ENCODE measurements around the gene CPNE8. TPM values are rescaled to one million over a fixed set of nuclear protein-coding genes. Genes with fewer than 3 reads are reported as not detected.

The CPNE8 gene
- total and polyA plus RNA-seq, 2 donors (not counting 1 experiment from before 2014, with no cell fraction given): 1.5 to 1.6 TPM

DNA sequence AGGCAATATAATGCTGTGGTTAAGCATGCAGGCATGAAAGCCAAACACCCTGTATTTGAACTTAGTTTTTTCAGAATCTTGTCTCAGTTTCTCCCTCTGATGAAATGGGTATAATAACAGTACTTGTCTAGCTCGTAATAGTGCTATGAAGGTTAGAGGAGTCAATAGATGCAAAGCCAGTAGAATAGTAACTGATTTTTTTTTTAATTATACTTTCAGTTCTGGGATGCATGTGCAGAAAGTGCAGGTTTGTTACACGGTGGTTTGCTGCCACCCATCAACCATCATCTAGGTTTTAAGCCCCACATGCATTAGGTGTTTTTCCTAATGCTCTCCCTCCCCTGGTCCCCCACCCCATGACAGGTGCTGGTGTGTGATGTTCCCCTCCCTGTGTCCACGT, 87.4 kb downstream of the CPNE8 start:
- H3K27ac Mint-ChIP-seq: no peak overlapping the region
- Histone ChIP-seq H3K27ac (ENCODE audit: low read length in 2 of 2) (no peak overlapping the region), H3K4me1 (ENCODE audit: control insufficient read depth in 2 of 2, insufficient read depth in 2 of 2, low read length in 2 of 2) (no peaks in the 10 kb centered on the region), H3K36me3 (replicated peaks in 1 of 2; ENCODE audit: control extremely low read depth in 1 of 2, control insufficient read depth in 1 of 2, extremely low read depth in 1 of 2, insufficient read depth in 2 of 2, low read length in 1 of 2) (no peaks in the 10 kb centered on the region), H3K9me3 (ENCODE audit: control extremely low read depth in 1 of 3, control insufficient read depth in 2 of 3, insufficient read depth in 1 of 3, low read length in 2 of 3) (no peaks in the 10 kb centered on the region), H3K4me2 (replicated peaks; ENCODE audit: low read depth, low read length, poor library complexity, severe bottlenecking) (no peak overlapping the region), H2AFZ (ENCODE audit: insufficient read depth, low read depth, low read length, poor library complexity, severe bottlenecking) (no peak overlapping the region), H4K20me1 (ENCODE audit: control insufficient read depth, insufficient read depth, low read length, poor library complexity, severe bottlenecking) (no peaks in the 10 kb centered on the region), H3K27me3 (replicated peaks in 1 of 4; ENCODE audit: control extremely low read depth in 1 of 4, control insufficient read depth in 3 of 4, insufficient read depth in 4 of 4, low read length in 3 of 4) (no peaks in the 10 kb centered on the region), H3K9ac (ENCODE audit: low read length) (no peak overlapping the region), H3K79me2 (ENCODE audit: control insufficient read depth, insufficient read depth, low read length) (no peaks in the 10 kb centered on the region), H3K4me3 (ENCODE audit: control extremely low read depth in 1 of 5, extremely low read depth in 1 of 5, insufficient read depth in 1 of 5, low read depth in 2 of 5, low read length in 4 of 5) (no peak overlapping the region)
- ATAC-seq (ENCODE audit: low read depth) (no peak), DNase-seq (no peak)
- CTCF ChIA-PET: no interaction called here
- no peaks in the 10 kb centered on the region for H3K27me3 Mint-ChIP-seq
- no peak overlapping the region for H3K4me3 Mint-ChIP-seq
- H3K4me1 Mint-ChIP-seq: peaks cover 3% of the 10 kb centered on the region
- intact Hi-C loops (cut with micrococcal nuclease): no loop called here
- no CpG with 5 or more reads among the region's 3 CpGs for WGBS (ENCODE audit: insufficient coverage)
- TF ChIP-seq EZH2 (IDR thresholded peaks at IDR 0.05; ENCODE audit: borderline replicate concordance, insufficient read depth, low read depth, low read length, poor library complexity, severe bottlenecking): no peak
- TF ChIP-seq, protein P1, sequence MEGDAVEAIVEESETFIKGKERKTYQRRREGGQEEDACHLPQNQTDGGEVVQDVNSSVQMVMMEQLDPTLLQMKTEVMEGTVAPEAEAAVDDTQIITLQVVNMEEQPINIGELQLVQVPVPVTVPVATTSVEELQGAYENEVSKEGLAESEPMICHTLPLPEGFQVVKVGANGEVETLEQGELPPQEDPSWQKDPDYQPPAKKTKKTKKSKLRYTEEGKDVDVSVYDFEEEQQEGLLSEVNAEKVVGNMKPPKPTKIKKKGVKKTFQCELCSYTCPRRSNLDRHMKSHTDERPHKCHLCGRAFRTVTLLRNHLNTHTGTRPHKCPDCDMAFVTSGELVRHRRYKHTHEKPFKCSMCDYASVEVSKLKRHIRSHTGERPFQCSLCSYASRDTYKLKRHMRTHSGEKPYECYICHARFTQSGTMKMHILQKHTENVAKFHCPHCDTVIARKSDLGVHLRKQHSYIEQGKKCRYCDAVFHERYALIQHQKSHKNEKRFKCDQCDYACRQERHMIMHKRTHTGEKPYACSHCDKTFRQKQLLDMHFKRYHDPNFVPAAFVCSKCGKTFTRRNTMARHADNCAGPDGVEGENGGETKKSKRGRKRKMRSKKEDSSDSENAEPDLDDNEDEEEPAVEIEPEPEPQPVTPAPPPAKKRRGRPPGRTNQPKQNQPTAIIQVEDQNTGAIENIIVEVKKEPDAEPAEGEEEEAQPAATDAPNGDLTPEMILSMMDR (IDR thresholded peaks at IDR 0.05): no peak
- H3K9me3 Mint-ChIP-seq (ENCODE audit: insufficient read depth): peaks cover 2% of the 10 kb centered on the region
- POLR2A ChIA-PET: no interaction called here

DNA sequence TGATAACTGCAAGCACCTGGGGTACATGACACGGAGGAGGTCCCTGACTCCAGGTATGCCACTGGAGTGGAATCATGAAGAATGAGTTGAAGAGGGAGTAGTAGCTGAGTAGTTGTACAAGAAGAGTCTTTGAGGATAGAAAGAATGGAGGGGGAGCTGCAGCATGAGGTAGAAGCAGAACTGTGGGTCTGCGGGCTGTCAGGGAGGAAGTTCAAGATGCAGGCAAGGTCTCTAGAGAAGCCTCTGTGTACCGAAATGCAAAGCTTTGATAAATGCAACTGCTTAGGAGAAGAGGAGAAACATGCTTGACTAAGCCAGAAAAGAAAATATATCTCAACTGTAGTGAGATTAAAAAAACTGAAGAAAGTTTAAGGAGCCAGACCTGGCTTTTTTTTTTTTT, 91.5 kb downstream of the CPNE8 start:
- Histone ChIP-seq H3K4me1 (ENCODE audit: control insufficient read depth in 2 of 2, insufficient read depth in 2 of 2, low read length in 2 of 2) (no peaks in the 10 kb centered on the region), H2AFZ (ENCODE audit: insufficient read depth, low read depth, low read length, poor library complexity, severe bottlenecking) (no peak overlapping the region), H3K9ac (ENCODE audit: low read length) (no peak overlapping the region), H3K9me3 (ENCODE audit: control extremely low read depth in 1 of 3, control insufficient read depth in 2 of 3, insufficient read depth in 1 of 3, low read length in 2 of 3) (peaks cover 0 to 3% (median 0%) of the 10 kb centered on the region in 3 donors), H3K27ac (ENCODE audit: low read length in 2 of 2) (no peak overlapping the region), H3K4me2 (replicated peaks; ENCODE audit: low read depth, low read length, poor library complexity, severe bottlenecking) (no peak overlapping the region), H3K79me2 (ENCODE audit: control insufficient read depth, insufficient read depth, low read length) (no peaks in the 10 kb centered on the region), H3K27me3 (replicated peaks in 1 of 4; ENCODE audit: control extremely low read depth in 1 of 4, control insufficient read depth in 3 of 4, insufficient read depth in 4 of 4, low read length in 3 of 4) (no peaks in the 10 kb centered on the region), H3K36me3 (replicated peaks in 1 of 2; ENCODE audit: control extremely low read depth in 1 of 2, control insufficient read depth in 1 of 2, extremely low read depth in 1 of 2, insufficient read depth in 2 of 2, low read length in 1 of 2) (no peaks in the 10 kb centered on the region), H3K4me3 (ENCODE audit: control extremely low read depth in 1 of 5, extremely low read depth in 1 of 5, insufficient read depth in 1 of 5, low read depth in 2 of 5, low read length in 4 of 5) (no peak overlapping the region), H4K20me1 (ENCODE audit: control insufficient read depth, insufficient read depth, low read length, poor library complexity, severe bottlenecking) (no peaks in the 10 kb centered on the region)
- no peak for ATAC-seq (ENCODE audit: low read depth)
- no peak overlapping the region for H3K27ac Mint-ChIP-seq
- intact Hi-C loops (cut with micrococcal nuclease): no loop called here
- ChIA-PET CTCF (no interaction called here), POLR2A (no interaction called here)
- WGBS (ENCODE audit: insufficient coverage): 50% methylated on average over 3 of the region's 3 CpGs
- TF ChIP-seq EZH2 (IDR thresholded peaks at IDR 0.05; ENCODE audit: borderline replicate concordance, insufficient read depth, low read depth, low read length, poor library complexity, severe bottlenecking): no peak
- TF ChIP-seq, protein P1 (IDR thresholded peaks at IDR 0.05): no peak
- H3K9me3 Mint-ChIP-seq (ENCODE audit: insufficient read depth): peaks cover 3% of the 10 kb centered on the region
- peaks cover 3% of the 10 kb centered on the region for H3K4me1 Mint-ChIP-seq
- H3K27me3 Mint-ChIP-seq: no peaks in the 10 kb centered on the region
- peak; percentile 2 for DNase-seq
- H3K4me3 Mint-ChIP-seq: no peak overlapping the region

All from B cell (primary cell).